ENCODE results near the gene SYPL2.
"Not testable (repeated sequence)": the region's sequence is repeated elsewhere in the genome, so short reads cannot be mapped to it uniquely, and the experiment has no call there.

The SYPL2 gene

GRCh38 chr1:109444346-109444745 is 22.0 kb upstream of the SYPL2 start:
- Mint-ChIP-seq H3K4me1 (no peaks in the 10 kb centered on the region), H3K27ac (no peak overlapping the region), H3K9me3 (no peaks in the 10 kb centered on the region), H3K27me3 (ENCODE audit: low read depth) (peaks cover 25% of the 10 kb centered on the region), H3K36me3 (ENCODE audit: low read depth) (no peaks in the 10 kb centered on the region), H3K4me3 (no peak overlapping the region)
- TF ChIP-seq CTCF (IDR thresholded peaks at IDR 0.05; ENCODE audit: unreplicated experiment in 3 of 3) = no peak

GRCh38 chr1:109445949-109446695 is 20.2 kb upstream of the SYPL2 start:
- H3K27ac Mint-ChIP-seq; H3K9me3 Mint-ChIP-seq; H3K4me1 Mint-ChIP-seq; H3K36me3 Mint-ChIP-seq (ENCODE audit: low read depth); H3K4me3 Mint-ChIP-seq: not testable (repeated sequence)
- H3K27me3 Mint-ChIP-seq (ENCODE audit: low read depth) = peaks cover 43% of the 10 kb centered on the region

GRCh38 chr1:109447524-109447923 is 18.8 kb upstream of the SYPL2 start:
- Mint-ChIP-seq H3K27me3 (ENCODE audit: low read depth) (peaks cover 44% of the 10 kb centered on the region), H3K4me3 (no peak overlapping the region), H3K4me1 (no peaks in the 10 kb centered on the region), H3K9me3 (peaks cover 7% of the 10 kb centered on the region), H3K36me3 (ENCODE audit: low read depth) (no peaks in the 10 kb centered on the region), H3K27ac (no peak overlapping the region)
- no peak for TF ChIP-seq CTCF (IDR thresholded peaks at IDR 0.05; ENCODE audit: unreplicated experiment in 3 of 3)

GRCh38 chr1:109454497-109455133 is 11.7 kb upstream of the SYPL2 start:
- Mint-ChIP-seq H3K4me1 (no peaks in the 10 kb centered on the region), H3K36me3 (ENCODE audit: low read depth) (no peaks in the 10 kb centered on the region), H3K27me3 (ENCODE audit: low read depth) (peaks cover 40% of the 10 kb centered on the region), H3K27ac (no peak overlapping the region), H3K9me3 (peaks cover 31% of the 10 kb centered on the region), H3K4me3 (no peak overlapping the region)
- TF ChIP-seq CTCF (IDR thresholded peaks at IDR 0.05; ENCODE audit: unreplicated experiment in 3 of 3) = no peak

GRCh38 chr1:109457819-109458218 is 8.5 kb upstream of the SYPL2 start:
- H3K27me3 Mint-ChIP-seq (ENCODE audit: low read depth) = peaks cover 54% of the 10 kb centered on the region
- no peak for TF ChIP-seq CTCF (IDR thresholded peaks at IDR 0.05; ENCODE audit: unreplicated experiment in 3 of 3)

GRCh38 chr1:109466125-109466451 is 258 bp upstream of the SYPL2 start:
- H3K4me3 Mint-ChIP-seq = peak overlapping the region; percentile 81 to 87 (median 84)
- H3K4me1 Mint-ChIP-seq = peaks cover 11% of the 10 kb centered on the region
- H3K27ac Mint-ChIP-seq = peak overlapping the region in 1 of 3 experiments; percentile 30

More at GRCh38 chr1:109457819-109458218, 8.5 kb upstream of the SYPL2 start:
- H3K9me3 Mint-ChIP-seq = peaks cover 26% of the 10 kb centered on the region
- no peak overlapping the region for H3K4me3 Mint-ChIP-seq
- H3K36me3 Mint-ChIP-seq (ENCODE audit: low read depth) = no peaks in the 10 kb centered on the region
- H3K4me1 Mint-ChIP-seq = no peaks in the 10 kb centered on the region
- H3K27ac Mint-ChIP-seq = no peak overlapping the region

More at GRCh38 chr1:109466125-109466451, 258 bp upstream of the SYPL2 start:
- Mint-ChIP-seq H3K27me3 (ENCODE audit: low read depth) (peaks cover 99% of the 10 kb centered on the region), H3K36me3 (ENCODE audit: low read depth) (no peaks in the 10 kb centered on the region), H3K9me3 (no peaks in the 10 kb centered on the region)
- no peak for TF ChIP-seq CTCF (IDR thresholded peaks at IDR 0.05; ENCODE audit: unreplicated experiment in 3 of 3)
